ENCODE results near the gene F2. TPM values are rescaled to one million over a fixed set of nuclear protein-coding genes. Genes with fewer than 3 reads are reported as not detected.

The F2 gene
- total RNA-seq, 6 experiments from 2014 or later, result 825 to 1,339 (median 1,089) TPM

- intact Hi-C loops (cut with DNase I), result no loop called here
- ATAC-seq, result no peak
- Histone ChIP-seq H3K27ac (no peak overlapping the region), H3K27me3 (no peaks in the 10 kb centered on the region), H3K36me3 (peaks cover 0 to 60% (median 35%) of the 10 kb centered on the region in 4 donors), H3K4me1 (peaks cover 0 to 57% (median 14%) of the 10 kb centered on the region in 4 donors), H3K4me3 (no peak overlapping the region), H3K9me3 (no peaks in the 10 kb centered on the region)
- 67% methylated on average over 1 of the region's 8 CpGs for WGBS (ENCODE audit: insufficient coverage, low coverage, low lambda C conversion rate, missing lambda C conversion rate)
- no peak for DNase-seq
- TF ChIP-seq CTCF (IDR thresholded peaks at IDR 0.05) (no peak), POLR2A (IDR thresholded peaks at IDR 0.05) (no peak)
Observed at GRCh38 chr11:46723359-46723680, 4.3 kb downstream of the F2 start.

GRCh38 chr11:46724088-46724487, 5.1 kb downstream of the F2 start:
- Histone ChIP-seq H3K36me3 (peaks cover 0 to 68% (median 39%) of the 10 kb centered on the region in 4 donors), H3K4me3 (peak overlapping the region in 1 of 3 donors; percentile 1), H3K9me3 (no peaks in the 10 kb centered on the region), H3K4me1 (peaks cover 0 to 52% (median 13%) of the 10 kb centered on the region in 4 donors), H3K27ac (no peak overlapping the region), H3K27me3 (no peaks in the 10 kb centered on the region)
- intact Hi-C loops (cut with DNase I), result no loop called here
- WGBS (ENCODE audit: insufficient coverage, low coverage, low lambda C conversion rate, missing lambda C conversion rate), result 56% methylated on average over 4 of the region's 8 CpGs
- TF ChIP-seq POLR2A (IDR thresholded peaks at IDR 0.05) (no peak), CTCF (IDR thresholded peaks at IDR 0.05) (no peak)
- peak in 1 of 3 donors; percentile 55 for DNase-seq
- peak in 3 of 4 donors; percentile 2 to 28 (median 7) for ATAC-seq

- no peak overlapping the region for H3K27ac ChIP-seq
- peaks cover 0 to 83% (median 44%) of the 10 kb centered on the region in 4 donors for H3K36me3 ChIP-seq
- H3K27me3 ChIP-seq, result no peaks in the 10 kb centered on the region
- intact Hi-C loops (cut with DNase I), result no loop called here
- ATAC-seq, result no peak
- H3K4me1 ChIP-seq, result peaks cover 0 to 58% (median 13%) of the 10 kb centered on the region in 4 donors
- WGBS (ENCODE audit: insufficient coverage, low coverage, low lambda C conversion rate, missing lambda C conversion rate), result 75% methylated on average over 8 of the region's 19 CpGs
- no peak overlapping the region for H3K4me3 ChIP-seq
- TF ChIP-seq POLR2A (IDR thresholded peaks at IDR 0.05) (no peak), CTCF (IDR thresholded peaks at IDR 0.05) (no peak)
- DNase-seq, result peak in 1 of 3 donors; percentile 38
- H3K9me3 ChIP-seq, result no peaks in the 10 kb centered on the region
Observed at GRCh38 chr11:46725338-46726205, 6.6 kb downstream of the F2 start.

- 95% methylated on average over 13 of the region's 26 CpGs for WGBS (ENCODE audit: insufficient coverage, low coverage, low lambda C conversion rate, missing lambda C conversion rate)
- H3K4me3 ChIP-seq, result no peak overlapping the region
- ATAC-seq, result peak in 2 of 4 donors; percentile 6 to 7
- no peak overlapping the region for H3K27ac ChIP-seq
- no peak for TF ChIP-seq CTCF (IDR thresholded peaks at IDR 0.05)
- no peak for TF ChIP-seq POLR2A (IDR thresholded peaks at IDR 0.05)
- H3K27me3 ChIP-seq, result no peaks in the 10 kb centered on the region
- intact Hi-C loops (cut with DNase I), result no loop called here
- no peaks in the 10 kb centered on the region for H3K9me3 ChIP-seq
- DNase-seq, result peak in 1 of 3 donors; percentile 50
- peaks cover 0 to 84% (median 43%) of the 10 kb centered on the region in 4 donors for H3K36me3 ChIP-seq
- H3K4me1 ChIP-seq, result peaks cover 0 to 57% (median 12%) of the 10 kb centered on the region in 4 donors
Observed at GRCh38 chr11:46726206-46726862, 7.3 kb downstream of the F2 start.
